ENCODE data around the gene AKAP8.

DNA sequence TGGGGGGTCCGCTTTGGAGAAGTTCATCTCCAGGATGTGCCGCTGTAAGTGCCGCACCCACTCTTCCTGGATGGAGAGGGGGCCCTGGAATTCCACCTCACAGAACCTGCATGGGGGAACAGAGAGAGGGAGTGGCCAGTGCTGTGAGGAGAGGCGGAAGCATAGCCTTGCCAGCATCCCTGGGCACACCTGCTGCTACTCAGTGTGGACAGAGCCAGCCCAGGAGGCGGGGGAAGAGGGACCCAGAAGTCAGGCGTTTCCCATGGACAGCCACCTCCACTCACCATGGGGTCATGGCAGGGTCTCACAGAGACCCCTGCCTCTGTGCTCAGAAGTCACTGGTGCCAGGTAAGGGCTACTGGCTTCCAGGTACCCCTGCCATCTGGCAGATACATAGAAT is 43.5 kb upstream of the AKAP8 start:
- no peak for TF ChIP-seq TAF1 (IDR thresholded peaks at IDR 0.05; ENCODE audit: low read depth)
- no peak for TF ChIP-seq CREB1 (IDR thresholded peaks at IDR 0.05; ENCODE audit: low read depth)

All from Ishikawa (cell line).